IMR-90 (cell line): ENCODE measurements around the gene C1QTNF12. TPM values are rescaled to one million over a fixed set of nuclear protein-coding genes. Genes with fewer than 3 reads are reported as not detected.
A peak's percentile ranks its signal among the peaks of the same experiment; 100 is the strongest.

ENCODE experiments used
- ATAC-seq: fragments of 200-7000 bp; cut with Tn5 transposase; 2 replicates; pipeline ENCODE4 v1.9.1; 2020; ENCODE audit warnings: low read depth, mild to moderate bottlenecking, moderate library complexity
- BruUV-seq: library from RNA; stranded (reverse); fragments of 400-500 nt; replicated peaks from 2 replicates; lab custom pipeline; 2021; lab: Mats Ljungman, UMichigan
- CTCF ChIA-PET: fragments of 300-600 bp; formaldehyde crosslinking; extraction: SDS; loops from one replicate; lab custom pipeline; 2021; ENCODE audit warnings: antibody characterized with exemption; lab: Yijun Ruan, JAX
- POLR2A ChIA-PET: fragments of 300-600 bp; sonication (Branson Sonifier 250); formaldehyde crosslinking; loops from one replicate; lab custom pipeline; 2022; ENCODE audit warnings: antibody characterized with exemption; ENCODE audit not compliant: unreplicated experiment; lab: Charles Lee
- DNase-seq: peaks from one replicate; pipeline ENCODE4 v3.0.0; 2013
- H2AFZ ChIP-seq: replicated peaks from 2 replicates; pipeline ENCODE3; 2013; ENCODE audit warnings: low read length, mild to moderate bottlenecking; ENCODE audit not compliant: poor library complexity
- H2AK5ac ChIP-seq: 2 replicates; pipeline ENCODE4 v1.6.1; 2013; ENCODE audit warnings: low read depth, low read length, inconsistent platforms
- H2AK9ac ChIP-seq: replicated peaks from 2 replicates; pipeline ENCODE3; 2013; ENCODE audit warnings: mild to moderate bottlenecking, low read depth, low read length, moderate library complexity; ENCODE audit not compliant: poor library complexity
- H2BK120ac ChIP-seq: 2 replicates; pipeline ENCODE4 v1.6.1; 2013; ENCODE audit warnings: low read depth, low read length, inconsistent platforms
- H2BK15ac ChIP-seq: 3 replicates; pipeline ENCODE4 v1.6.1; 2013; ENCODE audit warnings: low read depth, low read length, inconsistent platforms
- H2BK20ac ChIP-seq: 2 replicates; pipeline ENCODE4 v1.6.1; 2013; ENCODE audit warnings: low read depth, mild to moderate bottlenecking, inconsistent platforms, low read length, moderate library complexity
- H2BK5ac ChIP-seq: 2 replicates; pipeline ENCODE4 v1.6.1; 2013; ENCODE audit warnings: mild to moderate bottlenecking, low read depth, low read length, inconsistent platforms; ENCODE audit not compliant: poor library complexity, severe bottlenecking
- H3K14ac ChIP-seq: replicated peaks from 2 replicates; pipeline ENCODE4 v1.6.1; 2013; ENCODE audit warnings: low read depth, low read length, inconsistent platforms
- H3K18ac ChIP-seq: 2 replicates; pipeline ENCODE4 v1.6.1; 2013; ENCODE audit warnings: low read depth, low read length, control low read depth
- H3K23ac ChIP-seq: 2 replicates; pipeline ENCODE4 v1.6.1; 2013; ENCODE audit warnings: low read depth, low read length, inconsistent platforms
- H3K27ac ChIP-seq: 2 replicates; pipeline ENCODE4 v1.5.1; 2013; ENCODE audit warnings: mild to moderate bottlenecking, control low read depth, low read length; ENCODE audit not compliant: insufficient read depth
- H3K27me3 ChIP-seq: 2 replicates; pipeline ENCODE4 v1.6.1; 2013; ENCODE audit warnings: low read length; ENCODE audit not compliant: control insufficient read depth, insufficient read depth
- H3K36me3 ChIP-seq: 2 replicates; pipeline ENCODE4 v1.6.1; 2013; ENCODE audit warnings: low read length, mixed read lengths; ENCODE audit not compliant: control insufficient read depth, insufficient read depth
- H3K4ac ChIP-seq: 2 replicates; pipeline ENCODE4 v1.6.1; 2013; ENCODE audit warnings: low read depth, low read length, inconsistent platforms
- H3K4me1 ChIP-seq: 2 replicates; pipeline ENCODE4 v1.6.1; 2013; ENCODE audit warnings: low read length, mixed read lengths; ENCODE audit not compliant: control insufficient read depth, insufficient read depth
- H3K4me2 ChIP-seq: 2 replicates; pipeline ENCODE4 v1.6.1; 2013; ENCODE audit warnings: low read depth, mild to moderate bottlenecking, control low read depth, low read length, moderate library complexity
- H3K4me3 ChIP-seq: 2 replicates; pipeline ENCODE4 v1.5.1; 2013; ENCODE audit warnings: low read depth, mild to moderate bottlenecking, control low read depth, low read length, moderate library complexity; ENCODE audit not compliant: insufficient read depth
- H3K56ac ChIP-seq: 2 replicates; pipeline ENCODE4 v1.6.1; 2013; ENCODE audit warnings: low read length, inconsistent platforms; ENCODE audit not compliant: insufficient read depth; ENCODE audit errors: extremely low read depth
- H3K79me1 ChIP-seq, 2 experiments: 2 replicates each; pipeline ENCODE4 v1.6.1; 2013; ENCODE audit warnings: low read length in 2 of 2, inconsistent platforms in 1 of 2, low read depth in 1 of 2
- H3K9ac ChIP-seq: 2 replicates; pipeline ENCODE4 v1.6.1; 2013; ENCODE audit warnings: low read depth, low read length, control low read depth
- H3K9me1 ChIP-seq: 2 replicates; pipeline ENCODE4 v1.6.1; 2013; ENCODE audit warnings: low read length, inconsistent platforms; ENCODE audit not compliant: insufficient read depth
- H3K9me3 ChIP-seq: 2 replicates; pipeline ENCODE4 v1.6.1; 2013; ENCODE audit warnings: low read length; ENCODE audit not compliant: control insufficient read depth, insufficient read depth
- H4K20me1 ChIP-seq: 2 replicates; pipeline ENCODE4 v1.6.1; 2013; ENCODE audit warnings: low read length, inconsistent platforms; ENCODE audit not compliant: insufficient read depth
- H4K5ac ChIP-seq: 2 replicates; pipeline ENCODE4 v1.6.1; 2013; ENCODE audit warnings: mild to moderate bottlenecking, low read depth, low read length, control low read depth
- H4K8ac ChIP-seq, 2 experiments: 2 replicates each; pipeline ENCODE4 v1.6.1; 2013; ENCODE audit warnings: low read depth in 2 of 2, low read length in 2 of 2, control low read depth in 1 of 2, inconsistent platforms in 1 of 2
- H4K91ac ChIP-seq: 2 replicates; pipeline ENCODE4 v1.6.1; 2013; ENCODE audit warnings: low read depth, low read length, inconsistent platforms; ENCODE audit not compliant: insufficient read depth
- BHLHE40 ChIP-seq: fragments of 150-350 bp; IDR thresholded peaks from 2 replicates; pipeline ENCODE4 v1.6.1; 2016; ENCODE audit warnings: mild to moderate bottlenecking, low read depth, low read length
- CHD1 ChIP-seq: IDR thresholded peaks from 2 replicates; pipeline ENCODE4 v1.6.1; 2012; ENCODE audit warnings: low read depth, low read length, improper control_type of control experiment
- CTCF ChIP-seq: conservative IDR thresholded peaks from 2 replicates; pipeline ENCODE4 v1.5.1; 2012; ENCODE audit warnings: mild to moderate bottlenecking, low read depth, low read length, improper control_type of control experiment
- RAD21 ChIP-seq: IDR thresholded peaks from 2 replicates; pipeline ENCODE4 v1.6.1; 2012; ENCODE audit warnings: low read length, improper control_type of control experiment
- RFX5 ChIP-seq: IDR thresholded peaks from 2 replicates; pipeline ENCODE4 v1.8.0; 2012; ENCODE audit warnings: low read depth, mild to moderate bottlenecking, low read length, moderate library complexity
- WGBS, 2 experiments: methylation state at CpG; one replicate each; pipeline versions ENCODE4 v1.1.5 to v1.1.7; 2013; ENCODE audit warnings: missing lambda C conversion rate in 2 of 2; ENCODE audit not compliant: insufficient read length in 1 of 2; ENCODE audit errors: extremely low coverage in 2 of 2; 5-methylcytosine and 5-hydroxymethylcytosine counted together
- dilution Hi-C: fragments of 300-500 bp; cut with HindIII; formaldehyde crosslinking; loops from one replicate; pipeline ENCODE4 v1.14.3; 2018; ENCODE audit warnings: low sequenced_read_pairs; ENCODE audit not compliant: unreplicated experiment
- in situ Hi-C: fragments of 300-500 bp; cut with MboI; formaldehyde crosslinking; loops from 3 replicates; pipeline ENCODE4 v1.14.3; 2019; ENCODE audit warnings: low sequenced_read_pairs, inconsistent platforms, mixed read lengths
- intact Hi-C: fragments of 100-400 bp; cut with micrococcal nuclease; formaldehyde crosslinking; loops from 2 replicates; pipeline ENCODE4 v1.10.0; 2022
- polyA plus RNA-seq, 3 experiments: library from polyadenylated mRNA; depleted of rRNA; stranded (reverse); fragments of >200 nt; gene quantifications; 2 replicates each; pipeline ENCODE4 v1.2.3, GENCODE V29; 2012; ENCODE audit warnings: low replicate concordance in 1 of 3
- total RNA-seq: library from RNA; depleted of rRNA; stranded (reverse); fragments of >200 nt; gene quantifications from 2 replicates; pipeline ENCODE4 v1.2.3, GENCODE V29; 2012
- TF ChIP-seq, protein P1 (sequence below): fragments of 150-350 bp; IDR thresholded peaks from 2 replicates; pipeline ENCODE4 v1.6.1; 2017; ENCODE audit warnings: mild to moderate bottlenecking, antibody characterized with exemption, low read length, low read depth

The C1QTNF12 gene
- total and polyA plus RNA-seq, 2 of the 4 experiments (the other 2 are of a cell fraction) = 0.36 to 1.1 TPM

GRCh38 chr1:1267488-1268283 lies 21.2 kb upstream of the C1QTNF12 start:
- H3K79me1 ChIP-seq = peaks cover 21 to 53% of the 10 kb centered on the region in 2 experiments
- H4K91ac ChIP-seq = peak overlapping the region; percentile 50; the same call in 1 of the 2 replicates
- ChIA-PET CTCF (no interaction called here), POLR2A (no interaction called here)
- H2BK20ac ChIP-seq = no peak overlapping the region
- H3K14ac ChIP-seq = no peak overlapping the region; the same call in 1 of the 2 replicates
- H4K5ac ChIP-seq = no peak overlapping the region
- peak overlapping the region in 1 of 2 experiments; percentile 68; a peak in 1 of 4 replicates for H4K8ac ChIP-seq
- in situ Hi-C loops = no loop called here
- no peaks in the 10 kb centered on the region for H3K9me3 ChIP-seq
- peaks cover 36% of the 10 kb centered on the region for H3K9me1 ChIP-seq
- H3K27me3 ChIP-seq = no peaks in the 10 kb centered on the region
- H3K4me2 ChIP-seq = no peak overlapping the region
- H2BK5ac ChIP-seq = peak overlapping the region; percentile 57
- H2AK5ac ChIP-seq = peak overlapping the region; percentile 94; the same call in 1 of the 2 replicates
- dilution Hi-C loops = no loop called here
- no peak overlapping the region for H3K23ac ChIP-seq
- peaks cover 46% of the 10 kb centered on the region for H3K4me1 ChIP-seq
- intact Hi-C loops = no loop called here
- peak overlapping the region; percentile 41; the same call in 1 of the 3 replicates for H2BK15ac ChIP-seq
- H2AK9ac ChIP-seq = peak overlapping the region; percentile 23
- H3K27ac ChIP-seq = peak overlapping the region; percentile 66; the same call in 1 of the 2 replicates
- peaks cover 22% of the 10 kb centered on the region for H4K20me1 ChIP-seq
- peak overlapping the region; percentile 73; the same call in 1 of the 2 replicates for H3K4ac ChIP-seq
- no peak overlapping the region for H2BK120ac ChIP-seq
- H3K56ac ChIP-seq = no peak overlapping the region
- H3K4me3 ChIP-seq = no peak overlapping the region
- no peak overlapping the region for H3K18ac ChIP-seq
- ATAC-seq (no peak), DNase-seq (no peak)
- BruUV-seq = no TSS peak
- no peak overlapping the region for H2AFZ ChIP-seq
- 95% methylated on average over 33 of the region's 39 CpGs; no CpG with 5 or more reads in 1 of the 2 experiments for WGBS, 2 experiments
- peaks cover 52% of the 10 kb centered on the region for H3K36me3 ChIP-seq
- TF ChIP-seq CTCF (no peak), CHD1 (no peak), RFX5 (no peak), BHLHE40 (no peak), RAD21 (no peak)
- TF ChIP-seq, protein P1, sequence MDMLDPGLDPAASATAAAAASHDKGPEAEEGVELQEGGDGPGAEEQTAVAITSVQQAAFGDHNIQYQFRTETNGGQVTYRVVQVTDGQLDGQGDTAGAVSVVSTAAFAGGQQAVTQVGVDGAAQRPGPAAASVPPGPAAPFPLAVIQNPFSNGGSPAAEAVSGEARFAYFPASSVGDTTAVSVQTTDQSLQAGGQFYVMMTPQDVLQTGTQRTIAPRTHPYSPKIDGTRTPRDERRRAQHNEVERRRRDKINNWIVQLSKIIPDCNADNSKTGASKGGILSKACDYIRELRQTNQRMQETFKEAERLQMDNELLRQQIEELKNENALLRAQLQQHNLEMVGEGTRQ = no peak
- no peak overlapping the region for H3K9ac ChIP-seq
